ENCODE results near the gene TNS3.

Gene TNS3

DNA sequence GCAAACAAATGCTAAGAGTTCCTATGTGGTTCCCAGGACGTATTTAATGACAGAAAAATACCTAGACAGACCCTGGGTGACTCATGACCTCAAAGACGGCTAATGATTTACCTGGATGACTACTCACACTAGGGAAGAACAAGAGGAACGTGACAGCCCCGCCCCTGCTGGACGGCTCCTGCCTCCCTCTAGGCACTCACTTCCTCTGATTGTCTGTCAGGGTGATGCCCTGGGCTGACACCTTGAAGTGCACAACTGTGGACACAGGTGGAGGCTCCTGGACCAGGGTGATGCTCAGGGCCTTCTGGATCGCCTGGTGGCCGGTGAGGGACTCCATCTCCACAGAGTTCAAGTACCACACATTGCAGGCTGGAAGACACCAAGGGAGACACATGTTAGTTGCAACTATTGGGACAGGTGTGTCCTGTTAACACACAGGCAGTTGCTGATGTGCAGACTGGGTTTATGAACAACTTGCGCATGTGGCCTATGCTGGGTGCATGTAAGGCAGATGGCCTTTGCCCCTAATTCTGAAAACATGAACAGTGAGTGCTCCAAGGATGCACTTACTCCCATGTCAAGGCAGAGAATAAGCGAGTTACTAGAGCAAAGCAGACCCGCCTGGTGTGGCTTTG is 298.3 kb downstream of the TNS3 start:
- no peaks in the 10 kb centered on the region for H3K79me2 ChIP-seq (ENCODE audit: low read length)
- H3K4me2 ChIP-seq (ENCODE audit: low read depth, low read length), result no peak overlapping the region
- no peak overlapping the region for H2AFZ ChIP-seq (ENCODE audit: low read length)
- H3K27ac ChIP-seq (ENCODE audit: low read length), result no peak overlapping the region
- H3K9me3 ChIP-seq (replicated peaks; ENCODE audit: insufficient read depth, low read length), result no peaks in the 10 kb centered on the region
- DNase-seq, result no peak
- H3K27me3 ChIP-seq (replicated peaks; ENCODE audit: insufficient read depth, low read length), result no peaks in the 10 kb centered on the region
- H3F3A ChIP-seq (ENCODE audit: insufficient read depth, low read length), result no peaks in the 10 kb centered on the region
- no peaks in the 10 kb centered on the region for H3K9me2 ChIP-seq (replicated peaks; ENCODE audit: insufficient read depth, low read length)
- no peak overlapping the region for H3K4me3 ChIP-seq (ENCODE audit: low read length)
- no peak overlapping the region for H3K9ac ChIP-seq (ENCODE audit: low read length)
- peaks cover 41% of the 10 kb centered on the region for H3K36me3 ChIP-seq (replicated peaks; ENCODE audit: insufficient read depth, low read length)
- H3K4me1 ChIP-seq (ENCODE audit: low read length), result no peaks in the 10 kb centered on the region
- TF ChIP-seq, protein P1, sequence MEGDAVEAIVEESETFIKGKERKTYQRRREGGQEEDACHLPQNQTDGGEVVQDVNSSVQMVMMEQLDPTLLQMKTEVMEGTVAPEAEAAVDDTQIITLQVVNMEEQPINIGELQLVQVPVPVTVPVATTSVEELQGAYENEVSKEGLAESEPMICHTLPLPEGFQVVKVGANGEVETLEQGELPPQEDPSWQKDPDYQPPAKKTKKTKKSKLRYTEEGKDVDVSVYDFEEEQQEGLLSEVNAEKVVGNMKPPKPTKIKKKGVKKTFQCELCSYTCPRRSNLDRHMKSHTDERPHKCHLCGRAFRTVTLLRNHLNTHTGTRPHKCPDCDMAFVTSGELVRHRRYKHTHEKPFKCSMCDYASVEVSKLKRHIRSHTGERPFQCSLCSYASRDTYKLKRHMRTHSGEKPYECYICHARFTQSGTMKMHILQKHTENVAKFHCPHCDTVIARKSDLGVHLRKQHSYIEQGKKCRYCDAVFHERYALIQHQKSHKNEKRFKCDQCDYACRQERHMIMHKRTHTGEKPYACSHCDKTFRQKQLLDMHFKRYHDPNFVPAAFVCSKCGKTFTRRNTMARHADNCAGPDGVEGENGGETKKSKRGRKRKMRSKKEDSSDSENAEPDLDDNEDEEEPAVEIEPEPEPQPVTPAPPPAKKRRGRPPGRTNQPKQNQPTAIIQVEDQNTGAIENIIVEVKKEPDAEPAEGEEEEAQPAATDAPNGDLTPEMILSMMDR (IDR thresholded peaks at IDR 0.05; ENCODE audit: low read length), result no peak
- TF ChIP-seq EZH2phosphoT487 (IDR thresholded peaks at IDR 0.05; ENCODE audit: low read length), result no peak
- no peak for TF ChIP-seq EZH2 (optimal IDR thresholded peaks at IDR 0.05; ENCODE audit: low read depth, low read length)
- H4K20me1 ChIP-seq (ENCODE audit: insufficient read depth, low read length), result 0 out of 2 replicates have a peak, but pooled peaks cover 5% of the 10 kb centered on the region

- Histone ChIP-seq H3K4me2 (ENCODE audit: low read depth, low read length) (no peak overlapping the region), H3K9me3 (replicated peaks; ENCODE audit: insufficient read depth, low read length) (no peaks in the 10 kb centered on the region), H3K4me3 (ENCODE audit: low read length) (no peak overlapping the region), H3K79me2 (ENCODE audit: low read length) (no peaks in the 10 kb centered on the region), H2AFZ (ENCODE audit: low read length) (no peak overlapping the region), H4K20me1 (ENCODE audit: insufficient read depth, low read length) (0 out of 2 replicates have a peak, but pooled peaks cover 5% of the 10 kb centered on the region), H3K4me1 (ENCODE audit: low read length) (no peaks in the 10 kb centered on the region), H3K27ac (ENCODE audit: low read length) (no peak overlapping the region), H3F3A (ENCODE audit: insufficient read depth, low read length) (no peaks in the 10 kb centered on the region), H3K9ac (ENCODE audit: low read length) (no peak overlapping the region), H3K27me3 (replicated peaks; ENCODE audit: insufficient read depth, low read length) (no peaks in the 10 kb centered on the region), H3K36me3 (replicated peaks; ENCODE audit: insufficient read depth, low read length) (peaks cover 39% of the 10 kb centered on the region), H3K9me2 (replicated peaks; ENCODE audit: insufficient read depth, low read length) (no peaks in the 10 kb centered on the region)
- DNase-seq, result no peak
- TF ChIP-seq, protein P1 (IDR thresholded peaks at IDR 0.05; ENCODE audit: low read length), result no peak
- TF ChIP-seq EZH2phosphoT487 (IDR thresholded peaks at IDR 0.05; ENCODE audit: low read length), result no peak
- TF ChIP-seq EZH2 (optimal IDR thresholded peaks at IDR 0.05; ENCODE audit: low read depth, low read length), result no peak
These were observed 299.0 kb downstream of the TNS3 start for GRCh38 chr7:47282790-47283496.

GRCh38 chr7:47281966-47282643 is 299.8 kb downstream of the TNS3 start:
- TF ChIP-seq EZH2 (optimal IDR thresholded peaks at IDR 0.05; ENCODE audit: low read depth, low read length) (no peak), EZH2phosphoT487 (IDR thresholded peaks at IDR 0.05; ENCODE audit: low read length) (no peak)
- TF ChIP-seq, protein P1 (IDR thresholded peaks at IDR 0.05; ENCODE audit: low read length), result no peak

More at GRCh38 chr7:47281966-47282643, 299.8 kb downstream of the TNS3 start:
- H2AFZ ChIP-seq (ENCODE audit: low read length), result no peak overlapping the region
- H3K4me2 ChIP-seq (ENCODE audit: low read depth, low read length), result no peak overlapping the region
- no peaks in the 10 kb centered on the region for H3F3A ChIP-seq (ENCODE audit: insufficient read depth, low read length)
- no peaks in the 10 kb centered on the region for H3K9me3 ChIP-seq (replicated peaks; ENCODE audit: insufficient read depth, low read length)
- H3K9ac ChIP-seq (ENCODE audit: low read length), result no peak overlapping the region
- no peaks in the 10 kb centered on the region for H3K79me2 ChIP-seq (ENCODE audit: low read length)
- H4K20me1 ChIP-seq (ENCODE audit: insufficient read depth, low read length), result 0 out of 2 replicates have a peak, but pooled peaks cover 5% of the 10 kb centered on the region
- no peak for DNase-seq
- no peaks in the 10 kb centered on the region for H3K9me2 ChIP-seq (replicated peaks; ENCODE audit: insufficient read depth, low read length)
- H3K27ac ChIP-seq (ENCODE audit: low read length), result no peak overlapping the region
- H3K27me3 ChIP-seq (replicated peaks; ENCODE audit: insufficient read depth, low read length), result no peaks in the 10 kb centered on the region
- peaks cover 33% of the 10 kb centered on the region for H3K36me3 ChIP-seq (replicated peaks; ENCODE audit: insufficient read depth, low read length)
- no peaks in the 10 kb centered on the region for H3K4me1 ChIP-seq (ENCODE audit: low read length)
- H3K4me3 ChIP-seq (ENCODE audit: low read length), result no peak overlapping the region
